K562 (cell line): ENCODE measurements around the gene RNF2. TPM values are rescaled to one million over a fixed set of nuclear protein-coding genes. Genes with fewer than 3 reads are reported as not detected.

Source experiments
- CEBPB ChIP-seq: fragments of 450-650 bp; IDR thresholded peaks from 2 replicates; pipeline ENCODE4 v1.6.1; 2016; ENCODE audit warnings: missing genetic modification characterization, missing compliant biosample characterization
- CHD7 ChIP-seq: fragments of 200-600 bp; sonication (generic); IDR thresholded peaks from one replicate; pipeline ENCODE4 v1.6.1; 2012; ENCODE audit warnings: mild to moderate bottlenecking, low read depth, low read length, inconsistent platforms
- ELF1 ChIP-seq: fragments of 200-800 bp; sonication (Bioruptor generic); IDR thresholded peaks from 2 replicates; pipeline ENCODE4 v1.6.1; 2016; ENCODE audit warnings: missing genetic modification characterization, missing compliant biosample characterization
- FOXK2 ChIP-seq, 2 experiments: fragments of 450-650 bp; IDR thresholded peaks in 1 of 2; conservative IDR thresholded peaks in 1 of 2; 2 replicates each; pipeline ENCODE4 v1.6.1; 2016; ENCODE audit warnings: low read depth in 2 of 2, mild to moderate bottlenecking in 1 of 2
- NFRKB ChIP-seq: fragments of 450-650 bp; IDR thresholded peaks from 2 replicates; pipeline ENCODE4 v1.6.1; 2016; ENCODE audit warnings: low read depth
- POLR2AphosphoS2 ChIP-seq: IDR thresholded peaks from 2 replicates; pipeline ENCODE4 v1.6.1; 2012; ENCODE audit warnings: low read length, improper control_type of control experiment
- RAD21 ChIP-seq, 2 experiments: fragments of 250-450 bp in 1 of 2; fragments of 450-650 bp in 1 of 2; sonication (Bioruptor Pico) in 1 of 2; formaldehyde crosslinking in 1 of 2; IDR thresholded peaks in 1 of 2; conservative IDR thresholded peaks in 1 of 2; 2 replicates each; pipeline versions ENCODE4 v1.4.0 to v1.8.0; 2020 to 2022; ENCODE audit warnings: mild to moderate bottlenecking in 2 of 2, moderate library complexity in 1 of 2
- SMARCA5 ChIP-seq: fragments of 450-650 bp; IDR thresholded peaks from 2 replicates; pipeline ENCODE4 v1.6.1; 2016
- SMARCE1 ChIP-seq: fragments of 450-650 bp; IDR thresholded peaks from 2 replicates; pipeline ENCODE4 v1.7.1; 2016; ENCODE audit warnings: mild to moderate bottlenecking
- STAG1 ChIP-seq: sonication (generic); formaldehyde crosslinking; IDR thresholded peaks from 2 replicates; pipeline ENCODE4 v1.5.0; 2020; ENCODE audit warnings: missing genetic modification reagents, borderline replicate concordance
- THRA ChIP-seq: fragments of 450-650 bp; IDR thresholded peaks from 2 replicates; pipeline ENCODE4 v1.6.1; 2017; ENCODE audit warnings: mild to moderate bottlenecking, moderate library complexity
- TOE1 ChIP-seq, 2 experiments: fragments of 450-650 bp in 1 of 2; sonication (generic) in 1 of 2; formaldehyde crosslinking in 1 of 2; IDR thresholded peaks; 2 replicates each; pipeline versions ENCODE4 v1.7.1 to v1.8.0; 2016 to 2022; ENCODE audit warnings: borderline replicate concordance in 2 of 2, mild to moderate bottlenecking in 2 of 2, antibody characterized with exemption in 1 of 2, inconsistent platforms in 1 of 2, low read depth in 1 of 2, missing genetic modification reagents in 1 of 2, moderate library complexity in 1 of 2
- ZC3H4 ChIP-seq: sonication (generic); formaldehyde crosslinking; IDR thresholded peaks from 2 replicates; pipeline ENCODE4 v1.9.0; 2021; ENCODE audit warnings: missing genetic modification reagents, borderline replicate concordance
- ZNF140 ChIP-seq: fragments of 250-450 bp; sonication (Bioruptor Pico); IDR thresholded peaks from 2 replicates; pipeline ENCODE4 v1.8.0; 2021; ENCODE audit warnings: moderate library complexity, mild to moderate bottlenecking, inconsistent platforms
- ZNF347 ChIP-seq: fragments of 450-650 bp; formaldehyde crosslinking; IDR thresholded peaks from 2 replicates; pipeline ENCODE4 v1.4.0; 2020; ENCODE audit warnings: low read depth, mild to moderate bottlenecking, moderate library complexity
- ZNF695 ChIP-seq: fragments of 450-650 bp; formaldehyde crosslinking; IDR thresholded peaks from 2 replicates; pipeline ENCODE4 v1.4.0; 2020; ENCODE audit warnings: mild to moderate bottlenecking, moderate library complexity
- polyA plus RNA-seq, 8 experiments: library from polyadenylated mRNA; depleted of rRNA in 4 of 8; stranded (reverse) in 5 of 8; unstranded in 3 of 8; fragments of >200 nt; fragmentation: Nextera tagmentation in 2 of 8; fragmentation: Illumina TruSeq in 1 of 8; extraction: Ambion mirVana in 2 of 8; extraction: Trizol in 1 of 8; gene quantifications; 2 replicates each; pipeline versions ENCODE4 v1.2.1 to v1.2.3, GENCODE V29; 2011 to 2014; ENCODE audit warnings: inconsistent platforms in 1 of 8, missing spikeins in 1 of 8
- total RNA-seq, 7 experiments: library from RNA; depleted of rRNA in 6 of 7; stranded (reverse); fragments of >200 nt in 6 of 7; fragmentation: Illumina TruSeq in 2 of 7; extraction: Trizol in 2 of 7; gene quantifications; 2 replicates each; pipeline versions ENCODE4 v1.2.1 to v1.2.3, GENCODE V29; 2011 to 2021; ENCODE audit warnings: low replicate concordance in 1 of 7

RNF2 gene
- total and polyA plus RNA-seq, 9 of the 15 experiments (the other 6 are each of a cell fraction or from before 2014, with no cell fraction given): 7.1 to 66.5 (median 32.9) TPM

GRCh38 chr1:185069202-185069772 is 23.9 kb downstream of the RNF2 start (continued):
- TF ChIP-seq CHD7 (no peak), RAD21 (CRISPR knock-in tag; conservative IDR thresholded peaks at IDR 0.05 in 1 of 2, IDR thresholded peaks at IDR 0.05 in 1 of 2) (no peak), ZNF695 (CRISPR knock-in tag) (no peak), ELF1 (no peak), NFRKB (no peak), TOE1 (IDR thresholded peaks at IDR 0.05; ENCODE audit: borderline replicate concordance) (no peak), TOE1 (CRISPR knock-in tag; IDR thresholded peaks at IDR 0.05; ENCODE audit: borderline replicate concordance, low read depth) (no peak), ZC3H4 (CRISPR knock-in tag) (no peak), THRA (no peak), SMARCE1 (peak; percentile 17; the same call in 1 of the 2 replicates), POLR2AphosphoS2 (no peak), FOXK2 (conservative IDR thresholded peaks at IDR 0.05 in 1 of 2, IDR thresholded peaks at IDR 0.05 in 1 of 2; ENCODE audit: low read depth in 2 of 2) (no peak), ZNF347 (CRISPR knock-in tag) (no peak), ZNF140 (CRISPR knock-in tag) (no peak), STAG1 (CRISPR knock-in tag) (no peak), CEBPB (peak; percentile 88), SMARCA5 (peak; percentile 50; the same call in 1 of the 2 replicates)
